Pancreas (tissue), 10 donors: Measurements from ENCODE around the gene TMC3. TPM values are rescaled to one million over a fixed set of nuclear protein-coding genes. Genes with fewer than 3 reads are reported as not detected.

ENCODE experiments used
- ATAC-seq, 4 donors: fragments of 200-7000 bp; cut with Tn5 transposase; one replicate each; pipeline versions ENCODE4 v1.8.0 to v1.9.1; 2020; ENCODE audit warnings: mild to moderate bottlenecking in 4 of 4, moderate library complexity in 4 of 4
- DNase-seq, 6 donors: peaks; one replicate each; pipeline ENCODE4 v3.0.0-alpha.2; 2020
- FAIRE-seq: peaks from 2 replicates; lab custom pipeline; 2012; peaks lifted over from hg19 to GRCh38; lab: Jason Lieb, UNC
- H3K27ac ChIP-seq, 4 donors: fragments of 200-600 bp; sonication (generic); 1 replicate in 3 of 4; 2 replicates in 1 of 4; pipeline versions ENCODE4 v1.5.0 to v1.8.0; 2020
- H3K27me3 ChIP-seq, 4 donors: fragments of 200-600 bp; one replicate each; pipeline ENCODE4 v1.8.0; 2021
- H3K36me3 ChIP-seq, 3 donors: fragments of 200-600 bp; sonication (generic) in 1 of 3; one replicate each; pipeline versions ENCODE4 v1.5.0 to v1.8.0; 2020 to 2021
- H3K4me1 ChIP-seq, 3 donors: fragments of 200-600 bp; one replicate each; pipeline ENCODE4 v1.8.0; 2021
- H3K4me3 ChIP-seq, 4 donors: fragments of 200-600 bp; sonication (generic) in 2 of 4; one replicate each; pipeline versions ENCODE4 v1.5.0 to v1.8.0; 2020 to 2021
- H3K9me3 ChIP-seq, 4 donors: fragments of 200-600 bp; one replicate each; pipeline ENCODE4 v1.8.0; 2021
- WGBS, 2 donors: extraction: QIAGEN DNeasy Blood & Tissue Kit; methylation state at CpG; one replicate each; pipeline ENCODE4 v1.1.7; 2013; 5-methylcytosine and 5-hydroxymethylcytosine counted together
- intact Hi-C, 3 donors: fragments of 100-400 bp; cut with DNase I; formaldehyde crosslinking; loops; one replicate each; pipeline versions ENCODE4 v1.11.1 to v1.14.2; 2022
- polyA plus RNA-seq, 2 donors: library from polyadenylated mRNA; stranded (reverse); fragments of 200-250 nt; gene quantifications; one replicate each; pipeline ENCODE4 v1.2.3, GENCODE V29; 2013
- total RNA-seq, 6 donors: library from RNA; stranded (reverse); fragmentation: NEBNext Ultra II Directional in 4 of 6; extraction: Animal tissue kit (Norgen Biotek cat#: 25700) in 4 of 6; gene quantifications; one replicate each; pipeline versions ENCODE4 v1.2.1 to v1.2.4, GENCODE V29; 2021 to 2023
- TF ChIP-seq, protein P1 (sequence below), 4 donors: fragments of 200-600 bp; sonication (generic) in 3 of 4; IDR thresholded peaks; one replicate each; pipeline versions ENCODE4 v1.5.0 to v1.8.0; 2021; ENCODE audit warnings: antibody characterized with exemption in 4 of 4
- donor health status: healthy with polysubstance abuse.
- donor health status: DM: no; HTN: no; CAD: no; lungs with moderate emphysema.
- donor health status: DM: no; HTN: no; CAD: no.
- donor health status: control.
- donor health status: control.
- donor health status: Bipolar disorder and iron deficiency.
- donor health status: DM: yes; HTN: yes; CAD: no.
- donor health status: DM: no; HTN: no; CAD: no.
- donor health status: DM: no; HTN: no; CAD: no.
- donor health status: DM: yes; HTN: yes; CAD: no.

The TMC3 gene
- total and polyA plus RNA-seq, 8 donors, result 0.03 to 0.05 TPM; not detected in 6

DNA sequence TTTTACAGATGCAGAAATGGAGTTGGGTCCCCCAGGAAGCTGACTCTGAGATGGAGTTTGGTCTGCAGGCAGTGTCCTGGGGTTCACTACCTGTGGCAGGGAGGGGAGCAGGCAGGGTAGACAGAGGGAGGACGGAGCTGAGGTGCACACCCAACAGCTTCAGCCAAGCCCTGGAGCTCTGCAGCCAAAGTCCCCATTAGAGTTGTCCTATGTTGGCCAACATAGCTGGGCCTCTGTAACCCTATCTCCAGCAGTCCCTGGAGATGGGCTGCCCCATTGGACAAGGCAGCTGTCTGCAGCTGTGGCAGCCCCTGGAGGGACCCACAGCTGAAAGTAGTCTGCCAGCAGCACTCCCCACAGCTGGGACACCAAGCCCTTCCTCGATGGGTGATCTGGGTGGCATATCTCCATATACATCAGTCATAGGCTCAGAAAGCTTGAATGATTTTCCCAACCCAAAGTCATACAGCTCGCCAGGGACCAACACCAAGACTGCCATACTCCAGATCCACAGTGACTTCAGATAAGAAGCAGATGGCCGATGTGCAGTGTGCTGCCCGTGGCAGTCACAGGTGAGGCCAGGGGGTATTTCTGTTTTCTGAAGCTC, 82.0 kb downstream of the TMC3 start:
- TF ChIP-seq, protein P1, sequence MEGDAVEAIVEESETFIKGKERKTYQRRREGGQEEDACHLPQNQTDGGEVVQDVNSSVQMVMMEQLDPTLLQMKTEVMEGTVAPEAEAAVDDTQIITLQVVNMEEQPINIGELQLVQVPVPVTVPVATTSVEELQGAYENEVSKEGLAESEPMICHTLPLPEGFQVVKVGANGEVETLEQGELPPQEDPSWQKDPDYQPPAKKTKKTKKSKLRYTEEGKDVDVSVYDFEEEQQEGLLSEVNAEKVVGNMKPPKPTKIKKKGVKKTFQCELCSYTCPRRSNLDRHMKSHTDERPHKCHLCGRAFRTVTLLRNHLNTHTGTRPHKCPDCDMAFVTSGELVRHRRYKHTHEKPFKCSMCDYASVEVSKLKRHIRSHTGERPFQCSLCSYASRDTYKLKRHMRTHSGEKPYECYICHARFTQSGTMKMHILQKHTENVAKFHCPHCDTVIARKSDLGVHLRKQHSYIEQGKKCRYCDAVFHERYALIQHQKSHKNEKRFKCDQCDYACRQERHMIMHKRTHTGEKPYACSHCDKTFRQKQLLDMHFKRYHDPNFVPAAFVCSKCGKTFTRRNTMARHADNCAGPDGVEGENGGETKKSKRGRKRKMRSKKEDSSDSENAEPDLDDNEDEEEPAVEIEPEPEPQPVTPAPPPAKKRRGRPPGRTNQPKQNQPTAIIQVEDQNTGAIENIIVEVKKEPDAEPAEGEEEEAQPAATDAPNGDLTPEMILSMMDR (IDR thresholded peaks at IDR 0.05), result no peak
- DNase-seq (no peak), ATAC-seq (no peak), FAIRE-seq (no peak)
- intact Hi-C loops, result no loop called here
- H3K4me1 ChIP-seq, result no peaks in the 10 kb centered on the region
- no peaks in the 10 kb centered on the region for H3K36me3 ChIP-seq
- H3K27me3 ChIP-seq, result no peaks in the 10 kb centered on the region
- no peaks in the 10 kb centered on the region for H3K9me3 ChIP-seq
- H3K27ac ChIP-seq, result no peak overlapping the region
- WGBS, 2 donors, result 63 to 65% methylated on average over 5 of the region's 5 CpGs
- no peak overlapping the region for H3K4me3 ChIP-seq

DNA sequence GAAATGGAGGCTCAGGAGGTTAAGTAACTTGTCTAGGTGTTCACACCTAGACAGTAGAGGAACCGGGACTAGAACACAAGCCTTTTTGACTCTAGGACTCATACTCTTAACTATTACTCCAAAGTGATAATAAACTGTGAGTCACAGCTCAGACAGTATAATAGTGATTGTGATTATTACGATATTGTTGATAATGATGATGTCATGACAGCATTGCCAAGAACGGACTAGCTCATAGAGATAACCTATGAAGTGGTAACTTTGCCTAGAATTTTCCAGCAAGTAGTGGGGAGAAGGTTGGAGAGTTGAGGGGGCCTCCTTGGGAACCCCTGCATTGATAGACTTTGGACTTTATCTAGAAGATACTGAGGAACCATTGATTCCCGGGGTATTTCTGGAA, 84.1 kb downstream of the TMC3 start:
- intact Hi-C loops, result loop anchor here in 1 of 3 donors (10.0 kb wide), 1 partner anchor 115 kb away; no protein-coding TSS in a partner anchor
- ATAC-seq, result no peak
- Histone ChIP-seq H3K27me3 (no peaks in the 10 kb centered on the region), H3K27ac (no peak overlapping the region), H3K36me3 (no peaks in the 10 kb centered on the region), H3K9me3 (no peaks in the 10 kb centered on the region), H3K4me3 (no peak overlapping the region), H3K4me1 (no peaks in the 10 kb centered on the region)
- TF ChIP-seq, protein P1 (IDR thresholded peaks at IDR 0.05), result no peak
- 69 to 74% methylated on average over 4 of the region's 4 CpGs for WGBS, 2 donors
- DNase-seq, result no peak
- no peak for FAIRE-seq

DNA sequence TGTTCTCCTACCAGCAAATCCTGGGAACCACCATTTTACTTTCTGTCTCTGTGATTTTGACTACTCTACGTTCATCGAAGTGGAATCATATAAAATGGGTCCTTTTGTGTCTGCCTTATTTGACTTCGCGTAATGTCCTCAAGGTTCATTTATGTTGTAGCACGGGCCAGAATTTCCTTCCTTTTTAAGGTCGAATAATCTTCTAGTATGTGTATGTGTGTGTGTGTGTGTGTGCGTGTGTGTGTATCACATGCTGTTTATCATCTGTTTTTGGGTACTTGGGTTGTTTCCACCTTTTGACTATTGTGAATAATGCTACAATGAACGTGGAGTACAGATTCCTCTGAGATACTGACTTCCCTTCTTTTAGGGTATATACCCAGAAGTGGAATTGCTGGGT, 85.4 kb downstream of the TMC3 start:
- FAIRE-seq (no peak), ATAC-seq (no peak), DNase-seq (no peak)
- Histone ChIP-seq H3K4me1 (no peaks in the 10 kb centered on the region), H3K27me3 (no peaks in the 10 kb centered on the region), H3K4me3 (no peak overlapping the region), H3K27ac (no peak overlapping the region), H3K9me3 (no peaks in the 10 kb centered on the region), H3K36me3 (no peaks in the 10 kb centered on the region)
- intact Hi-C loops, result loop anchor here in 1 of 3 donors (10.0 kb wide), 1 partner anchor 116 kb away; no protein-coding TSS in a partner anchor
- 83 to 85% methylated on average over 8 of the region's 8 CpGs for WGBS, 2 donors
- TF ChIP-seq, protein P1 (IDR thresholded peaks at IDR 0.05), result no peak

DNA sequence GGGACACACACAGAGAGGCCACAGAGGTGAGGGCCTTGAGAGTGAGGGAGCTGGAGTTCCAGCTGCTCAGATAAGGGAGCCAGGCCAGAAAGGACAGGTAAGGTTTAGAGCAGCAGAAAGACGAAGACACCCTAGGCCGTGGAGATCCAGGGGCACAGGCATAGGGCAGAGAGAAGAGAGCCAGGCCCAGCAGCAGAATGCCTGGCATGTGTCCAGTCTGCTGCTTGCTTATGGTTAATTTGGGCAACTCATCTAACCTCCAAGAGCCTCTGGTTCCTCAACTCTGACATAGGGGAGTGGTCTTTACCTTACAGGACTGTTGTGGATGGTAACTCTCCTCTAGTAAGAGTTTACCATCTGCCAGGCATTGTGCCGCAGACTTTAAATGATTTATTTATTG, 86.0 kb downstream of the TMC3 start:
- no peaks in the 10 kb centered on the region for H3K36me3 ChIP-seq
- no peak for ATAC-seq
- FAIRE-seq, result no peak

More for the DNA sequence above, 86.0 kb downstream of the TMC3 start:
- Histone ChIP-seq H3K9me3 (no peaks in the 10 kb centered on the region), H3K4me1 (no peaks in the 10 kb centered on the region), H3K4me3 (no peak overlapping the region), H3K27me3 (no peaks in the 10 kb centered on the region), H3K27ac (no peak overlapping the region)
- WGBS, 2 donors, result 92 to 100% methylated on average over 3 of the region's 3 CpGs
- DNase-seq, result no peak
- TF ChIP-seq, protein P1 (IDR thresholded peaks at IDR 0.05), result no peak
- intact Hi-C loops, result loop anchor here in 1 of 3 donors (10.0 kb wide), 1 partner anchor 117 kb away; no protein-coding TSS in a partner anchor
